Naive thymus-derived CD4-positive, alpha-beta T cell (primary cell): ENCODE measurements around the gene PHACTR4. TPM values are rescaled to one million over a fixed set of nuclear protein-coding genes. Genes with fewer than 3 reads are reported as not detected.
A peak's percentile ranks its signal among the peaks of the same experiment; 100 is the strongest.

Source experiments
- ATAC-seq: fragments of 150-1000 bp; cut with Tn5 transposase; 2 replicates; pipeline ENCODE4 v1.10.0; 2021; ENCODE audit warnings: mild to moderate bottlenecking, moderate library complexity
- CTCF ChIA-PET: fragments of 350-600 bp; sonication (Branson Sonifier 250); formaldehyde crosslinking; loops from one replicate; lab custom pipeline; 2021; ENCODE audit warnings: antibody characterized with exemption; lab: Charles Lee
- POLR2A ChIA-PET: fragments of 350-600 bp; sonication (Branson Sonifier 250); formaldehyde crosslinking; loops from one replicate; lab custom pipeline; 2021; ENCODE audit warnings: antibody characterized with exemption, inconsistent platforms; lab: Charles Lee
- DNase-seq, 9 donors: peaks; one replicate each; pipeline versions ENCODE4 v3.0.0 to v3.0.0-alpha.2; 2020 to 2022; ENCODE audit warnings: mixed read lengths in 1 of 9
- H3K27ac ChIP-seq: one replicate; pipeline ENCODE4 v1.7.0; 2013; ENCODE audit warnings: mild to moderate bottlenecking, low read depth, low read length, moderate library complexity
- H3K27me3 ChIP-seq, 2 donors: one replicate each; pipeline ENCODE4 v1.7.0; 2013; ENCODE audit warnings: low read length in 2 of 2, mild to moderate bottlenecking in 2 of 2, moderate library complexity in 2 of 2; ENCODE audit not compliant: control insufficient read depth in 2 of 2, insufficient read depth in 2 of 2
- H3K36me3 ChIP-seq, 3 experiments: 1 replicate in 2 of 3; 2 replicates in 1 of 3; pipeline ENCODE4 v1.7.0; 2013; ENCODE audit warnings: low read length in 3 of 3, mild to moderate bottlenecking in 3 of 3, moderate library complexity in 1 of 3; ENCODE audit not compliant: insufficient read depth in 3 of 3, control insufficient read depth in 2 of 3
- H3K4me1 ChIP-seq, 2 donors: one replicate each; pipeline ENCODE4 v1.7.0; 2013; ENCODE audit warnings: low read length in 2 of 2, mild to moderate bottlenecking in 2 of 2, moderate library complexity in 1 of 2; ENCODE audit not compliant: control insufficient read depth in 2 of 2, insufficient read depth in 2 of 2
- H3K4me3 ChIP-seq: 2 replicates; pipeline ENCODE4 v1.7.0; 2013; ENCODE audit warnings: mild to moderate bottlenecking, low read length
- H3K9me3 ChIP-seq, 3 experiments: 1 replicate in 2 of 3; 2 replicates in 1 of 3; pipeline ENCODE4 v1.7.0; 2013; ENCODE audit warnings: low read length in 3 of 3; ENCODE audit not compliant: control insufficient read depth in 2 of 3
- H3K27ac Mint-ChIP-seq, 9 donors: one replicate each; pipeline ENCODE4 v1.8.0; 2020 to 2022; ENCODE audit warnings: mixed read lengths in 9 of 9, mild to moderate bottlenecking in 8 of 9, moderate library complexity in 5 of 9, inconsistent platforms in 2 of 9
- H3K27me3 Mint-ChIP-seq, 5 donors: one replicate each; pipeline ENCODE4 v1.8.0; 2021 to 2022; ENCODE audit warnings: mixed read lengths in 5 of 5, mild to moderate bottlenecking in 1 of 5
- H3K36me3 Mint-ChIP-seq, 5 donors: one replicate each; pipeline ENCODE4 v1.8.0; 2020 to 2022; ENCODE audit warnings: mixed read lengths in 5 of 5, mild to moderate bottlenecking in 3 of 5, inconsistent platforms in 1 of 5
- H3K4me1 Mint-ChIP-seq, 7 donors: one replicate each; pipeline ENCODE4 v1.8.0; 2020 to 2022; ENCODE audit warnings: mixed read lengths in 7 of 7, mild to moderate bottlenecking in 3 of 7, inconsistent platforms in 1 of 7
- H3K4me3 Mint-ChIP-seq, 10 donors: one replicate each; pipeline ENCODE4 v1.8.0; 2020 to 2022; ENCODE audit warnings: mild to moderate bottlenecking in 10 of 10, mixed read lengths in 10 of 10, moderate library complexity in 6 of 10, inconsistent platforms in 2 of 10
- H3K9me3 Mint-ChIP-seq, 11 donors: one replicate each; pipeline ENCODE4 v1.8.0; 2020 to 2022; ENCODE audit warnings: mixed read lengths in 11 of 11, mild to moderate bottlenecking in 4 of 11, inconsistent platforms in 1 of 11, moderate library complexity in 1 of 11
- intact Hi-C, 2 donors: fragments of 100-400 bp; cut with micrococcal nuclease; formaldehyde crosslinking; loops; one replicate each; pipeline ENCODE4 v1.15.1; 2023
- polyA plus RNA-seq, 2 donors: library from polyadenylated mRNA; unstranded; fragments of 300-500 nt; fragmentation: Illumina TruSeq; gene quantifications; one replicate each; pipeline ENCODE4 v1.2.3, GENCODE V29; 2021
- total RNA-seq, 6 experiments: library from RNA in 5 of 6; stranded (reverse) in 5 of 6; gene quantifications; 1 replicate in 5 of 6; 2 replicates in 1 of 6; pipeline ENCODE4 v1.2.3 and lab custom pipeline; 2021 to 2026

Gene PHACTR4
- total and polyA plus RNA-seq, 7 experiments from 2014 or later: 8.5 to 29.0 (median 23.0) TPM

GRCh38 chr1:28428012-28428411 lies 58.5 kb downstream of the PHACTR4 start:
- peaks cover 0 to 4% (median 4%) of the 10 kb centered on the region in 7 donors for H3K4me1 Mint-ChIP-seq
- H3K27ac Mint-ChIP-seq: peak overlapping the region in 1 of 9 donors; percentile 83
- no peaks in the 10 kb centered on the region for H3K27me3 ChIP-seq
- ATAC-seq: no peak
- ChIA-PET CTCF (no interaction called here), POLR2A (no interaction called here)
- no peak for DNase-seq
- peaks cover 0 to 7% (median 4%) of the 10 kb centered on the region in 5 donors for H3K36me3 Mint-ChIP-seq
- H3K27ac ChIP-seq: no peak overlapping the region
- no peak overlapping the region for H3K4me3 ChIP-seq
- H3K9me3 ChIP-seq: no peaks in the 10 kb centered on the region
- H3K9me3 Mint-ChIP-seq: peaks cover 0 to 1% (median 0%) of the 10 kb centered on the region in 11 donors
- intact Hi-C loops: no loop called here
- no peaks in the 10 kb centered on the region for H3K4me1 ChIP-seq
- no peaks in the 10 kb centered on the region for H3K36me3 ChIP-seq
- H3K4me3 Mint-ChIP-seq: no peak overlapping the region
- no peaks in the 10 kb centered on the region for H3K27me3 Mint-ChIP-seq

- Mint-ChIP-seq H3K4me1 (peaks cover 0 to 4% (median 4%) of the 10 kb centered on the region in 7 donors), H3K27ac (no peak overlapping the region), H3K4me3 (no peak overlapping the region), H3K27me3 (no peaks in the 10 kb centered on the region), H3K9me3 (peaks cover 0 to 1% (median 0%) of the 10 kb centered on the region in 11 donors), H3K36me3 (peaks cover 0 to 7% (median 4%) of the 10 kb centered on the region in 5 donors)
- Histone ChIP-seq H3K36me3 (no peaks in the 10 kb centered on the region), H3K27me3 (no peaks in the 10 kb centered on the region), H3K4me3 (no peak overlapping the region), H3K9me3 (no peaks in the 10 kb centered on the region), H3K27ac (no peak overlapping the region), H3K4me1 (no peaks in the 10 kb centered on the region)
- intact Hi-C loops: no loop called here
- DNase-seq: no peak
- ChIA-PET CTCF (interaction anchor here (0.6 kb wide), 1 partner anchor 181 kb away, joined by 3 read pairs; no protein-coding TSS in a partner anchor), POLR2A (no interaction called here)
- no peak for ATAC-seq
Observed at GRCh38 chr1:28428990-28429520, 59.5 kb downstream of the PHACTR4 start.

GRCh38 chr1:28436211-28436769 lies 66.8 kb downstream of the PHACTR4 start:
- H3K4me1 ChIP-seq: no peaks in the 10 kb centered on the region

GRCh38 chr1:28437264-28437923 lies 67.9 kb downstream of the PHACTR4 start:
- Mint-ChIP-seq H3K4me3 (peak overlapping the region in 3 of 10 donors; percentile 7 to 89 (median 34)), H3K27ac (peak overlapping the region in 3 of 9 donors; percentile 46 to 86 (median 53)), H3K27me3 (no peaks in the 10 kb centered on the region), H3K36me3 (peaks cover 0 to 4% (median 2%) of the 10 kb centered on the region in 5 donors), H3K9me3 (no peaks in the 10 kb centered on the region), H3K4me1 (peaks cover 3 to 23% (median 12%) of the 10 kb centered on the region in 7 donors)
- ChIA-PET CTCF (interaction anchor here (0.6 kb wide), 1 partner anchor 10 kb away, joined by 3 read pairs; no protein-coding TSS in a partner anchor), POLR2A (no interaction called here)
- Histone ChIP-seq H3K27ac (no peak overlapping the region), H3K36me3 (no peaks in the 10 kb centered on the region), H3K9me3 (no peaks in the 10 kb centered on the region), H3K4me1 (no peaks in the 10 kb centered on the region), H3K4me3 (no peak overlapping the region), H3K27me3 (no peaks in the 10 kb centered on the region)
- ATAC-seq: no peak
- intact Hi-C loops: no loop called here
- DNase-seq: no peak

More at GRCh38 chr1:28436211-28436769, 66.8 kb downstream of the PHACTR4 start:
- intact Hi-C loops: no loop called here
- ChIA-PET POLR2A (no interaction called here), CTCF (no interaction called here)
- H3K27ac ChIP-seq: no peak overlapping the region
- no peaks in the 10 kb centered on the region for H3K36me3 ChIP-seq
- peaks cover 0 to 4% (median 0%) of the 10 kb centered on the region in 5 donors for H3K36me3 Mint-ChIP-seq
- H3K4me1 Mint-ChIP-seq: peaks cover 3 to 23% (median 12%) of the 10 kb centered on the region in 7 donors
- no peaks in the 10 kb centered on the region for H3K27me3 Mint-ChIP-seq
- no peak overlapping the region for H3K4me3 Mint-ChIP-seq
- H3K4me3 ChIP-seq: no peak overlapping the region
- ATAC-seq: no peak
- no peaks in the 10 kb centered on the region for H3K9me3 ChIP-seq
- no peak overlapping the region for H3K27ac Mint-ChIP-seq
- no peaks in the 10 kb centered on the region for H3K9me3 Mint-ChIP-seq
- no peak for DNase-seq
- no peaks in the 10 kb centered on the region for H3K27me3 ChIP-seq

- Histone ChIP-seq H3K9me3 (no peaks in the 10 kb centered on the region), H3K4me1 (no peaks in the 10 kb centered on the region), H3K27ac (no peak overlapping the region), H3K4me3 (no peak overlapping the region), H3K36me3 (no peaks in the 10 kb centered on the region), H3K27me3 (no peaks in the 10 kb centered on the region)
- ATAC-seq (peak; percentile 60), DNase-seq (no peak)
- H3K36me3 Mint-ChIP-seq: peaks cover under 1 to 8% (median 4%) of the 10 kb centered on the region in 5 donors
- H3K27me3 Mint-ChIP-seq: no peaks in the 10 kb centered on the region
- peak overlapping the region in 5 of 9 donors; percentile 0 to 86 (median 46) for H3K27ac Mint-ChIP-seq
- H3K4me3 Mint-ChIP-seq: peak overlapping the region in 3 of 10 donors; percentile 7 to 89 (median 34)
- intact Hi-C loops: no loop called here
- POLR2A ChIA-PET: no interaction called here
- H3K4me1 Mint-ChIP-seq: peaks cover 3 to 26% (median 12%) of the 10 kb centered on the region in 7 donors
- CTCF ChIA-PET: interaction anchor here (0.5 kb wide), 1 partner anchor 187 kb away, joined by 3 read pairs; no protein-coding TSS in a partner anchor
- no peaks in the 10 kb centered on the region for H3K9me3 Mint-ChIP-seq
Observed at GRCh38 chr1:28437924-28438699, 68.6 kb downstream of the PHACTR4 start.

- POLR2A ChIA-PET: no interaction called here
- H3K27me3 ChIP-seq: no peaks in the 10 kb centered on the region
- Mint-ChIP-seq H3K4me1 (peaks cover 3 to 27% (median 12%) of the 10 kb centered on the region in 7 donors), H3K36me3 (peaks cover 6 to 15% (median 9%) of the 10 kb centered on the region in 5 donors), H3K27me3 (no peaks in the 10 kb centered on the region), H3K4me3 (no peak overlapping the region), H3K9me3 (no peaks in the 10 kb centered on the region), H3K27ac (no peak overlapping the region)
- H3K9me3 ChIP-seq: no peaks in the 10 kb centered on the region
- CTCF ChIA-PET: no interaction called here
- H3K27ac ChIP-seq: no peak overlapping the region
- H3K36me3 ChIP-seq: no peaks in the 10 kb centered on the region
- intact Hi-C loops: no loop called here
- no peak overlapping the region for H3K4me3 ChIP-seq
- DNase-seq: no peak
- ATAC-seq: no peak
- no peaks in the 10 kb centered on the region for H3K4me1 ChIP-seq
Observed at GRCh38 chr1:28439320-28439719, 69.8 kb downstream of the PHACTR4 start.
